Measurements from ENCODE around the gene RDH8. TPM values are rescaled to one million over a fixed set of nuclear protein-coding genes. Genes with fewer than 3 reads are reported as not detected.

Gene RDH8
- total RNA-seq, 1 experiment from 2014 or later: not detected

DNA sequence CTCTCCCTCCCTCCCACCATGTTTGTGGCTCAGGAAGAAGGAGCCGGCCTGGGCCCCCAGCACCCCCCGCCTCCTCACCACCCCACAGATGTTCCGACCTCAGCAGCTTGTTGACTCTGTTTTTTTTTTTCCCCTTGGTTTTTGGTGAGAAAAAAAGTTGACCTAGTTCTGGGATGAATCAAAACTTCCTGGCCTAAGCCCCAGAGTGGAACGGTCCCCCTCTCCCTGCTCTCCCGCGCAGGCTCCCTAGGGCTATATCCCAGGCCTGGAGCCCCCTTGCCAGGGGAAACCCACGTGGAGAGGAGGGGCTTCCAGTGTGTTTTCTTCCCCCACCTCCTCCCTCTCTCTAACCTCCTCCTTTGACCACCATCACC, 7.0 kb upstream of the RDH8 start:
- H4K5ac ChIP-seq (ENCODE audit: insufficient read length, low read depth, low read length): no peak overlapping the region
- no peak overlapping the region for H2BK20ac ChIP-seq (ENCODE audit: low read depth, low read length, poor library complexity, severe bottlenecking)
- Mint-ChIP-seq H3K4me1 (peaks cover 17 to 22% of the 10 kb centered on the region in 2 experiments), H3K4me3 (no peak overlapping the region), H3K27ac (no peak overlapping the region), H3K9me3 (peaks cover 1 to 2% of the 10 kb centered on the region in 2 experiments; a peak in 2 of 5 replicates), H3K27me3 (ENCODE audit: low read depth) (peaks cover 58% of the 10 kb centered on the region), H3K36me3 (ENCODE audit: insufficient read depth in 1 of 3, low read depth in 3 of 3) (no peaks in the 10 kb centered on the region)
- no peak overlapping the region for H2BK15ac ChIP-seq (ENCODE audit: low read depth, low read length)
- H3K79me1 ChIP-seq (ENCODE audit: insufficient read depth, low read depth, low read length, poor library complexity, severe bottlenecking): no peaks in the 10 kb centered on the region
- H2BK12ac ChIP-seq (ENCODE audit: insufficient read length, low read depth, low read length): no peak overlapping the region
- H3K27me3 ChIP-seq (ENCODE audit: insufficient read depth, low read length): peaks cover 4% of the 10 kb centered on the region; the same call in 1 of the 2 replicates
- H3K23ac ChIP-seq (ENCODE audit: insufficient read length, low read depth, low read length): no peak overlapping the region
- no peak overlapping the region for H2AK5ac ChIP-seq (ENCODE audit: insufficient read length, low read length)
- no CpG with 5 or more reads among the region's 7 CpGs for WGBS (ENCODE audit: extremely low coverage, insufficient read length, low lambda C conversion rate)
- no peaks in the 10 kb centered on the region for H4K20me1 ChIP-seq (ENCODE audit: control insufficient read depth, insufficient read depth, insufficient read length)
- no peak overlapping the region for H2BK120ac ChIP-seq (ENCODE audit: low read depth, low read length, poor library complexity, severe bottlenecking)
- H3K4me2 ChIP-seq (ENCODE audit: insufficient read depth, insufficient read length, low read length): no peak overlapping the region
- no peak overlapping the region for H3T11ph ChIP-seq (ENCODE audit: low read length)
- H2AFZ ChIP-seq (ENCODE audit: low read length): no peak overlapping the region
- no peaks in the 10 kb centered on the region for H3K23me2 ChIP-seq (ENCODE audit: insufficient read length, low read depth, low read length, poor library complexity, severe bottlenecking)
- H3K56ac ChIP-seq (ENCODE audit: insufficient read length, low read depth, low read length): no peak overlapping the region
- no peaks in the 10 kb centered on the region for H3K79me2 ChIP-seq (ENCODE audit: insufficient read depth, low read length)
- TF ChIP-seq, protein P1, sequence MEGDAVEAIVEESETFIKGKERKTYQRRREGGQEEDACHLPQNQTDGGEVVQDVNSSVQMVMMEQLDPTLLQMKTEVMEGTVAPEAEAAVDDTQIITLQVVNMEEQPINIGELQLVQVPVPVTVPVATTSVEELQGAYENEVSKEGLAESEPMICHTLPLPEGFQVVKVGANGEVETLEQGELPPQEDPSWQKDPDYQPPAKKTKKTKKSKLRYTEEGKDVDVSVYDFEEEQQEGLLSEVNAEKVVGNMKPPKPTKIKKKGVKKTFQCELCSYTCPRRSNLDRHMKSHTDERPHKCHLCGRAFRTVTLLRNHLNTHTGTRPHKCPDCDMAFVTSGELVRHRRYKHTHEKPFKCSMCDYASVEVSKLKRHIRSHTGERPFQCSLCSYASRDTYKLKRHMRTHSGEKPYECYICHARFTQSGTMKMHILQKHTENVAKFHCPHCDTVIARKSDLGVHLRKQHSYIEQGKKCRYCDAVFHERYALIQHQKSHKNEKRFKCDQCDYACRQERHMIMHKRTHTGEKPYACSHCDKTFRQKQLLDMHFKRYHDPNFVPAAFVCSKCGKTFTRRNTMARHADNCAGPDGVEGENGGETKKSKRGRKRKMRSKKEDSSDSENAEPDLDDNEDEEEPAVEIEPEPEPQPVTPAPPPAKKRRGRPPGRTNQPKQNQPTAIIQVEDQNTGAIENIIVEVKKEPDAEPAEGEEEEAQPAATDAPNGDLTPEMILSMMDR (conservative IDR thresholded peaks at IDR 0.05): no peak
- H4K8ac ChIP-seq (replicated peaks; ENCODE audit: insufficient read length, low read depth, low read length): no peak overlapping the region
- H3K9ac ChIP-seq (ENCODE audit: extremely low read depth, insufficient read length, low read length): no peak overlapping the region
- H3K9me3 ChIP-seq (ENCODE audit: control insufficient read depth, low read depth, low read length): no peaks in the 10 kb centered on the region
- DNase-seq: no peak
- H3K27ac ChIP-seq (ENCODE audit: insufficient read length, low read depth, low read length): no peak overlapping the region
- H3K14ac ChIP-seq (ENCODE audit: insufficient read depth, low read length): no peak overlapping the region
- no peak overlapping the region for H4K91ac ChIP-seq (ENCODE audit: insufficient read length, low read depth, low read length)
- no peak overlapping the region for H3K4ac ChIP-seq (ENCODE audit: low read depth, low read length)
- H2BK5ac ChIP-seq (ENCODE audit: insufficient read length, low read length): no peak overlapping the region
- H3K4me1 ChIP-seq (ENCODE audit: insufficient read depth, low read length): peaks cover 5% of the 10 kb centered on the region; the same call in 1 of the 2 replicates
- no peak overlapping the region for H3K18ac ChIP-seq (ENCODE audit: insufficient read length, low read depth, low read length)
